ENCODE data around the gene HSFY1.
"Not testable (repeated sequence)": the region's sequence is repeated elsewhere in the genome, so short reads cannot be mapped to it uniquely, and the experiment has no call there.

DNA sequence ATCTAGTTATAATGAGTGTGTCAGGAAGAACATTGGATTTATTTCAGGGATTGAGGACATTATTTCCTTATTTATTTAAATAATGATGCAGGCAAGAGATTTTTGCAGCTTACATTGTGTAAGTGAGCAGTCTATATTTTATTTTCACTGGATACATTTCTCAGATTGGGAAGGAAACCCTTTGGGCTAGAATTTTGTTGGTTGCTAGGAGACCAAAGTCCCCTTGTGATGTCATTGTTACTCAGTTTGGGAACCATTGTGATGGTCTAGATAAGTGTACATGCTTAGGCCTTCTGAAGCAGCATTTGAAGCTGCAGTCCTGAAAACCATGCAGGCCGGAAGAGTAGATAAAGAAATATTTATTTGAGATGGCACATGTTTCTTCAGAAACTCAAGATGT is at the start of gene HSFY1:
- TF ChIP-seq, protein P1, sequence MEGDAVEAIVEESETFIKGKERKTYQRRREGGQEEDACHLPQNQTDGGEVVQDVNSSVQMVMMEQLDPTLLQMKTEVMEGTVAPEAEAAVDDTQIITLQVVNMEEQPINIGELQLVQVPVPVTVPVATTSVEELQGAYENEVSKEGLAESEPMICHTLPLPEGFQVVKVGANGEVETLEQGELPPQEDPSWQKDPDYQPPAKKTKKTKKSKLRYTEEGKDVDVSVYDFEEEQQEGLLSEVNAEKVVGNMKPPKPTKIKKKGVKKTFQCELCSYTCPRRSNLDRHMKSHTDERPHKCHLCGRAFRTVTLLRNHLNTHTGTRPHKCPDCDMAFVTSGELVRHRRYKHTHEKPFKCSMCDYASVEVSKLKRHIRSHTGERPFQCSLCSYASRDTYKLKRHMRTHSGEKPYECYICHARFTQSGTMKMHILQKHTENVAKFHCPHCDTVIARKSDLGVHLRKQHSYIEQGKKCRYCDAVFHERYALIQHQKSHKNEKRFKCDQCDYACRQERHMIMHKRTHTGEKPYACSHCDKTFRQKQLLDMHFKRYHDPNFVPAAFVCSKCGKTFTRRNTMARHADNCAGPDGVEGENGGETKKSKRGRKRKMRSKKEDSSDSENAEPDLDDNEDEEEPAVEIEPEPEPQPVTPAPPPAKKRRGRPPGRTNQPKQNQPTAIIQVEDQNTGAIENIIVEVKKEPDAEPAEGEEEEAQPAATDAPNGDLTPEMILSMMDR (IDR thresholded peaks at IDR 0.05; ENCODE audit: poor library complexity): not testable (repeated sequence)
- not testable (repeated sequence) for TF ChIP-seq EZH2phosphoT487 (IDR thresholded peaks at IDR 0.05; ENCODE audit: low read depth, severe bottlenecking, unreplicated experiment); EZH2 (IDR thresholded peaks at IDR 0.05; ENCODE audit: borderline replicate concordance)
